ENCODE results near the gene SIRPB1. TPM values are rescaled to one million over a fixed set of nuclear protein-coding genes. Genes with fewer than 3 reads are reported as not detected.

Gene SIRPB1
- total RNA-seq, 2 donors from 2014 or later = 0.42 to 0.66 TPM

- H3K9me3 ChIP-seq (ENCODE audit: control insufficient read depth, low read length) = no peaks in the 10 kb centered on the region
- Mint-ChIP-seq H3K27me3 (ENCODE audit: insufficient read depth) (no peaks in the 10 kb centered on the region), H3K36me3 (ENCODE audit: low read depth) (no peaks in the 10 kb centered on the region), H3K4me1 (no peaks in the 10 kb centered on the region), H3K4me3 (no peak overlapping the region), H3K9me3 (no peaks in the 10 kb centered on the region), H3K27ac (no peak overlapping the region)
- H3K9ac ChIP-seq (ENCODE audit: extremely low read depth, low read length, poor library complexity, severe bottlenecking) = no peak overlapping the region
- TF ChIP-seq CTCF (conservative IDR thresholded peaks at IDR 0.05) = no peak
- no peaks in the 10 kb centered on the region for H3K27me3 ChIP-seq (ENCODE audit: control insufficient read depth, insufficient read depth, low read length, poor library complexity, severe bottlenecking)
- no peak overlapping the region for H3K27ac ChIP-seq (ENCODE audit: low read depth, low read length)
- H3K4me1 ChIP-seq (ENCODE audit: control insufficient read depth, insufficient read depth, low read length) = no peaks in the 10 kb centered on the region
- no peak for DNase-seq
- no peaks in the 10 kb centered on the region for H3K36me3 ChIP-seq (ENCODE audit: control insufficient read depth, insufficient read depth, low read length)
- no peak overlapping the region for H3K4me3 ChIP-seq (ENCODE audit: low read length)
- no CpG with 5 or more reads among the region's 1 CpG for WGBS, 2 experiments (ENCODE audit: insufficient coverage in 1 of 2, insufficient read length in 1 of 2)
These were observed 24.5 kb downstream of the SIRPB1 start for GRCh38 chr20:1595333-1595732.

GRCh38 chr20:1588533-1589460 lies 31.0 kb downstream of the SIRPB1 start:
- WGBS, 2 experiments (ENCODE audit: insufficient coverage in 1 of 2, insufficient read length in 1 of 2) = no CpG with 5 or more reads among the region's 9 CpGs
- Mint-ChIP-seq H3K27me3 (ENCODE audit: insufficient read depth) (no peaks in the 10 kb centered on the region), H3K36me3 (ENCODE audit: low read depth) (no peaks in the 10 kb centered on the region), H3K4me1 (no peaks in the 10 kb centered on the region), H3K4me3 (no peak overlapping the region), H3K27ac (no peak overlapping the region), H3K9me3 (no peaks in the 10 kb centered on the region)
- Histone ChIP-seq H3K27me3 (ENCODE audit: control insufficient read depth, insufficient read depth, low read length, poor library complexity, severe bottlenecking) (no peaks in the 10 kb centered on the region), H3K9ac (ENCODE audit: extremely low read depth, low read length, poor library complexity, severe bottlenecking) (no peak overlapping the region), H3K36me3 (ENCODE audit: control insufficient read depth, insufficient read depth, low read length) (no peaks in the 10 kb centered on the region), H3K27ac (ENCODE audit: low read depth, low read length) (no peak overlapping the region), H3K4me3 (ENCODE audit: low read length) (no peak overlapping the region), H3K4me1 (ENCODE audit: control insufficient read depth, insufficient read depth, low read length) (no peaks in the 10 kb centered on the region), H3K9me3 (ENCODE audit: control insufficient read depth, low read length) (no peaks in the 10 kb centered on the region)
- DNase-seq = no peak
- TF ChIP-seq CTCF (conservative IDR thresholded peaks at IDR 0.05) = no peak

- no peaks in the 10 kb centered on the region for H3K4me1 Mint-ChIP-seq
- H3K27ac ChIP-seq (ENCODE audit: low read depth, low read length) = no peak overlapping the region
- no peak overlapping the region for H3K4me3 ChIP-seq (ENCODE audit: low read length)
- no peaks in the 10 kb centered on the region for H3K36me3 Mint-ChIP-seq (ENCODE audit: low read depth)
- no peaks in the 10 kb centered on the region for H3K4me1 ChIP-seq (ENCODE audit: control insufficient read depth, insufficient read depth, low read length)
- no peaks in the 10 kb centered on the region for H3K27me3 Mint-ChIP-seq (ENCODE audit: insufficient read depth)
- H3K9me3 ChIP-seq (ENCODE audit: control insufficient read depth, low read length) = no peaks in the 10 kb centered on the region
- H3K9ac ChIP-seq (ENCODE audit: extremely low read depth, low read length, poor library complexity, severe bottlenecking) = no peak overlapping the region
- no peak for TF ChIP-seq CTCF (conservative IDR thresholded peaks at IDR 0.05)
- no peak overlapping the region for H3K27ac Mint-ChIP-seq
- H3K4me3 Mint-ChIP-seq = no peak overlapping the region
- WGBS, 2 experiments (ENCODE audit: insufficient coverage in 1 of 2, insufficient read length in 1 of 2) = no CpG with 5 or more reads among the region's 3 CpGs
- no peaks in the 10 kb centered on the region for H3K27me3 ChIP-seq (ENCODE audit: control insufficient read depth, insufficient read depth, low read length, poor library complexity, severe bottlenecking)
- no peaks in the 10 kb centered on the region for H3K9me3 Mint-ChIP-seq
- H3K36me3 ChIP-seq (ENCODE audit: control insufficient read depth, insufficient read depth, low read length) = no peaks in the 10 kb centered on the region
- no peak for DNase-seq
These were observed 31.9 kb downstream of the SIRPB1 start for GRCh38 chr20:1587781-1588532.

Measured in endodermal cell (in vitro differentiated cells).